ENCODE results near the gene NCF4. TPM values are rescaled to one million over a fixed set of nuclear protein-coding genes. Genes with fewer than 3 reads are reported as not detected.

NCF4 gene
- total and polyA plus RNA-seq, 2 of the 4 experiments (the other 2 are of a cell fraction) = not detected

GRCh38 chr22:36853407-36854099 is 7.3 kb upstream of the NCF4 start (continued):
- no peak for TF ChIP-seq USF2 (IDR thresholded peaks at IDR 0.05; ENCODE audit: low read depth, low read length)

GRCh38 chr22:36855478-36855877 is 5.3 kb upstream of the NCF4 start:
- ChIA-PET POLR2A (ENCODE audit: unreplicated experiment) (no interaction called here), CTCF (interaction anchor here (0.6 to 1.6 kb wide), 11 partner anchors 8 to 313 kb away, joined by 4 to 11 read pairs (median 6); no protein-coding TSS in a partner anchor)
- Histone ChIP-seq H2BK20ac (ENCODE audit: low read depth, low read length) (no peak overlapping the region), H3K4me1 (ENCODE audit: control insufficient read depth, insufficient read depth, low read length) (no peaks in the 10 kb centered on the region), H3K4me2 (ENCODE audit: low read depth, low read length) (no peak overlapping the region), H3K14ac (replicated peaks; ENCODE audit: low read depth, low read length) (no peak overlapping the region), H2BK5ac (ENCODE audit: low read depth, low read length, poor library complexity, severe bottlenecking) (no peak overlapping the region), H3K27me3 (ENCODE audit: control insufficient read depth, insufficient read depth, low read length) (peaks cover 33% of the 10 kb centered on the region), H2BK120ac (ENCODE audit: low read depth, low read length) (no peak overlapping the region), H3K56ac (ENCODE audit: extremely low read depth, insufficient read depth, low read length) (no peak overlapping the region), H4K8ac (ENCODE audit: low read depth in 2 of 2, low read length in 2 of 2) (no peak overlapping the region), H4K91ac (ENCODE audit: insufficient read depth, low read depth, low read length) (no peak overlapping the region), H3K4me3 (ENCODE audit: insufficient read depth, low read depth, low read length) (no peak overlapping the region), H4K5ac (ENCODE audit: low read depth, low read length) (no peak overlapping the region), H3K23ac (ENCODE audit: low read depth, low read length) (no peak overlapping the region), H3K9me3 (ENCODE audit: control insufficient read depth, insufficient read depth, low read length) (peaks cover 2% of the 10 kb centered on the region), H3K18ac (ENCODE audit: low read depth, low read length) (no peak overlapping the region), H4K20me1 (ENCODE audit: insufficient read depth, low read length) (no peaks in the 10 kb centered on the region), H3K4ac (ENCODE audit: low read depth, low read length) (no peak overlapping the region), H3K9me1 (ENCODE audit: insufficient read depth, low read length) (no peaks in the 10 kb centered on the region), H2AK5ac (ENCODE audit: low read depth, low read length) (no peak overlapping the region), H3K36me3 (ENCODE audit: control insufficient read depth, insufficient read depth, low read length) (no peaks in the 10 kb centered on the region), H3K9ac (ENCODE audit: low read depth, low read length) (no peak overlapping the region), H2AK9ac (replicated peaks; ENCODE audit: low read depth, low read length, poor library complexity) (no peak overlapping the region), H3K79me1 (ENCODE audit: low read depth in 1 of 2, low read length in 2 of 2) (no peaks in the 10 kb centered on the region), H2BK15ac (ENCODE audit: low read depth, low read length) (no peak overlapping the region), H3K27ac (ENCODE audit: insufficient read depth, low read length) (no peak overlapping the region), H2AFZ (replicated peaks; ENCODE audit: low read length, poor library complexity) (no peak overlapping the region)
- intact Hi-C loops (cut with micrococcal nuclease) (no loop called here), in situ Hi-C loops (cut with MboI; ENCODE audit: low sequenced_read_pairs) (loop anchor here (5.0 kb wide), 1 partner anchor 308 kb away; no protein-coding TSS in a partner anchor), dilution Hi-C loops (cut with HindIII; ENCODE audit: low sequenced_read_pairs, unreplicated experiment) (no loop called here)
- WGBS, 2 experiments (ENCODE audit: extremely low coverage in 2 of 2, insufficient read length in 1 of 2) = 60% methylated on average over 1 of the region's 3 CpGs; no CpG with 5 or more reads in 1 of the 2 experiments
- no peak for ATAC-seq (ENCODE audit: low read depth)
- no peak for TF ChIP-seq RAD21 (IDR thresholded peaks at IDR 0.05; ENCODE audit: low read length)
- no peak for TF ChIP-seq NFE2L2 (IDR thresholded peaks at IDR 0.05; ENCODE audit: low read depth, low read length)
- TF ChIP-seq, protein P1, sequence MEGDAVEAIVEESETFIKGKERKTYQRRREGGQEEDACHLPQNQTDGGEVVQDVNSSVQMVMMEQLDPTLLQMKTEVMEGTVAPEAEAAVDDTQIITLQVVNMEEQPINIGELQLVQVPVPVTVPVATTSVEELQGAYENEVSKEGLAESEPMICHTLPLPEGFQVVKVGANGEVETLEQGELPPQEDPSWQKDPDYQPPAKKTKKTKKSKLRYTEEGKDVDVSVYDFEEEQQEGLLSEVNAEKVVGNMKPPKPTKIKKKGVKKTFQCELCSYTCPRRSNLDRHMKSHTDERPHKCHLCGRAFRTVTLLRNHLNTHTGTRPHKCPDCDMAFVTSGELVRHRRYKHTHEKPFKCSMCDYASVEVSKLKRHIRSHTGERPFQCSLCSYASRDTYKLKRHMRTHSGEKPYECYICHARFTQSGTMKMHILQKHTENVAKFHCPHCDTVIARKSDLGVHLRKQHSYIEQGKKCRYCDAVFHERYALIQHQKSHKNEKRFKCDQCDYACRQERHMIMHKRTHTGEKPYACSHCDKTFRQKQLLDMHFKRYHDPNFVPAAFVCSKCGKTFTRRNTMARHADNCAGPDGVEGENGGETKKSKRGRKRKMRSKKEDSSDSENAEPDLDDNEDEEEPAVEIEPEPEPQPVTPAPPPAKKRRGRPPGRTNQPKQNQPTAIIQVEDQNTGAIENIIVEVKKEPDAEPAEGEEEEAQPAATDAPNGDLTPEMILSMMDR (conservative IDR thresholded peaks at IDR 0.05; ENCODE audit: low read depth, low read length) = no peak
- TF ChIP-seq USF2 (IDR thresholded peaks at IDR 0.05; ENCODE audit: low read depth, low read length) = no peak
- TF ChIP-seq RCOR1 (IDR thresholded peaks at IDR 0.05; ENCODE audit: insufficient replicate concordance, low read length) = no peak
- no peak for TF ChIP-seq RFX5 (IDR thresholded peaks at IDR 0.05; ENCODE audit: low read depth, low read length)
- no peak for TF ChIP-seq CHD1 (IDR thresholded peaks at IDR 0.05; ENCODE audit: low read depth, low read length)
- TF ChIP-seq MXI1 (IDR thresholded peaks at IDR 0.05; ENCODE audit: borderline replicate concordance, low read depth, low read length) = no peak
- TF ChIP-seq MAZ (IDR thresholded peaks at IDR 0.05; ENCODE audit: borderline replicate concordance, low read depth, low read length) = no peak
- TF ChIP-seq MAFK (IDR thresholded peaks at IDR 0.05; ENCODE audit: low read depth, low read length) = no peak
- no peak for TF ChIP-seq POLR2A (IDR thresholded peaks at IDR 0.05; ENCODE audit: low read depth, low read length)
- no peak for DNase-seq
- BruUV-seq (replicated peaks) = no TSS peak

Measured in IMR-90 (cell line).